Panc1 (cell line): ENCODE data around the gene GDPD5.

Source experiments
- POLR2AphosphoS5 ChIP-seq: IDR thresholded peaks from 2 replicates; pipeline ENCODE4 v1.6.1; 2012; ENCODE audit warnings: mild to moderate bottlenecking, low read depth, low read length, moderate library complexity
- SIN3A ChIP-seq: IDR thresholded peaks from 2 replicates; pipeline ENCODE4 v1.6.1; 2012; ENCODE audit warnings: low read depth, mild to moderate bottlenecking, low read length, moderate library complexity, borderline replicate concordance; ENCODE audit not compliant: insufficient read depth
- TCF7L2 ChIP-seq: IDR thresholded peaks from 2 replicates; pipeline ENCODE4 v1.6.1; 2011; ENCODE audit warnings: mild to moderate bottlenecking, low read depth, low read length, inconsistent platforms
- TF ChIP-seq, protein P1 (sequence below): fragments of 450-650 bp; IDR thresholded peaks from 2 replicates; pipeline ENCODE4 v1.5.1; 2017; ENCODE audit warnings: mild to moderate bottlenecking
- TF ChIP-seq, protein P2 (sequence below), 2 experiments: IDR thresholded peaks; 2 replicates each; pipeline ENCODE4 v1.6.1; 2011 to 2012; ENCODE audit warnings: low read depth in 2 of 2, control low read depth in 1 of 2, low read length in 1 of 2, mild to moderate bottlenecking in 1 of 2, moderate library complexity in 1 of 2; ENCODE audit not compliant: insufficient read depth in 1 of 2

DNA sequence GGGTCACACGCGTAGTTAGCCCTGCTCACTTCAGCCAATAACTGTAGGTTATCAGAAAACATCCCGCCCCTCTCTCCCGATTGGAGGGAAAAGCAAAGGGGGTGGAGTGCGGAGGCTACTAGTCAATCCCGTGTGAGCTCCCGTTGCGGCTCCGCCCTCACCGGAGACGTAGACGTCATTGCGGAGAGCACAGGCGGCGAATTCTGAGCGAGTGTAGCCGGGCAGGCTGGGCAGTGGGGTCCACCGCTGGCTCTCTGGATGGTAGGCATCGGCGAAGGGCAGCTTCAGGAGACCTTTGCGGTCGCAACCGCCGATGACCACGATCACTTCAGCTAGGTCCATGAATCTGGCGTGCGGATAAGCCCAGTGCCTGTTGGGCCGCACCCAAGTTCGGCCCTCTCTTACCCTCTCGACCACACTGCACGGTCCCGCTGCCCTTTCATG lies 97.4 kb downstream of the GDPD5 start:
- TF ChIP-seq, protein P1, sequence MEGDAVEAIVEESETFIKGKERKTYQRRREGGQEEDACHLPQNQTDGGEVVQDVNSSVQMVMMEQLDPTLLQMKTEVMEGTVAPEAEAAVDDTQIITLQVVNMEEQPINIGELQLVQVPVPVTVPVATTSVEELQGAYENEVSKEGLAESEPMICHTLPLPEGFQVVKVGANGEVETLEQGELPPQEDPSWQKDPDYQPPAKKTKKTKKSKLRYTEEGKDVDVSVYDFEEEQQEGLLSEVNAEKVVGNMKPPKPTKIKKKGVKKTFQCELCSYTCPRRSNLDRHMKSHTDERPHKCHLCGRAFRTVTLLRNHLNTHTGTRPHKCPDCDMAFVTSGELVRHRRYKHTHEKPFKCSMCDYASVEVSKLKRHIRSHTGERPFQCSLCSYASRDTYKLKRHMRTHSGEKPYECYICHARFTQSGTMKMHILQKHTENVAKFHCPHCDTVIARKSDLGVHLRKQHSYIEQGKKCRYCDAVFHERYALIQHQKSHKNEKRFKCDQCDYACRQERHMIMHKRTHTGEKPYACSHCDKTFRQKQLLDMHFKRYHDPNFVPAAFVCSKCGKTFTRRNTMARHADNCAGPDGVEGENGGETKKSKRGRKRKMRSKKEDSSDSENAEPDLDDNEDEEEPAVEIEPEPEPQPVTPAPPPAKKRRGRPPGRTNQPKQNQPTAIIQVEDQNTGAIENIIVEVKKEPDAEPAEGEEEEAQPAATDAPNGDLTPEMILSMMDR, result no peak
- TF ChIP-seq POLR2AphosphoS5 (peak; percentile 68; the same call in 1 of the 2 replicates), TCF7L2 (no peak), SIN3A (no peak)
- TF ChIP-seq, protein P2, sequence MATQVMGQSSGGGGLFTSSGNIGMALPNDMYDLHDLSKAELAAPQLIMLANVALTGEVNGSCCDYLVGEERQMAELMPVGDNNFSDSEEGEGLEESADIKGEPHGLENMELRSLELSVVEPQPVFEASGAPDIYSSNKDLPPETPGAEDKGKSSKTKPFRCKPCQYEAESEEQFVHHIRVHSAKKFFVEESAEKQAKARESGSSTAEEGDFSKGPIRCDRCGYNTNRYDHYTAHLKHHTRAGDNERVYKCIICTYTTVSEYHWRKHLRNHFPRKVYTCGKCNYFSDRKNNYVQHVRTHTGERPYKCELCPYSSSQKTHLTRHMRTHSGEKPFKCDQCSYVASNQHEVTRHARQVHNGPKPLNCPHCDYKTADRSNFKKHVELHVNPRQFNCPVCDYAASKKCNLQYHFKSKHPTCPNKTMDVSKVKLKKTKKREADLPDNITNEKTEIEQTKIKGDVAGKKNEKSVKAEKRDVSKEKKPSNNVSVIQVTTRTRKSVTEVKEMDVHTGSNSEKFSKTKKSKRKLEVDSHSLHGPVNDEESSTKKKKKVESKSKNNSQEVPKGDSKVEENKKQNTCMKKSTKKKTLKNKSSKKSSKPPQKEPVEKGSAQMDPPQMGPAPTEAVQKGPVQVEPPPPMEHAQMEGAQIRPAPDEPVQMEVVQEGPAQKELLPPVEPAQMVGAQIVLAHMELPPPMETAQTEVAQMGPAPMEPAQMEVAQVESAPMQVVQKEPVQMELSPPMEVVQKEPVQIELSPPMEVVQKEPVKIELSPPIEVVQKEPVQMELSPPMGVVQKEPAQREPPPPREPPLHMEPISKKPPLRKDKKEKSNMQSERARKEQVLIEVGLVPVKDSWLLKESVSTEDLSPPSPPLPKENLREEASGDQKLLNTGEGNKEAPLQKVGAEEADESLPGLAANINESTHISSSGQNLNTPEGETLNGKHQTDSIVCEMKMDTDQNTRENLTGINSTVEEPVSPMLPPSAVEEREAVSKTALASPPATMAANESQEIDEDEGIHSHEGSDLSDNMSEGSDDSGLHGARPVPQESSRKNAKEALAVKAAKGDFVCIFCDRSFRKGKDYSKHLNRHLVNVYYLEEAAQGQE (IDR thresholded peaks at IDR 0.05; ENCODE audit: insufficient read depth in 1 of 2, low read depth in 2 of 2, low read length in 1 of 2), result no peak
